Esophagus muscularis mucosa (tissue), 4 donors: ENCODE results near the gene TRIM46.

ENCODE experiments used
- EP300 ChIP-seq: sonication (generic); formaldehyde crosslinking; IDR thresholded peaks from one replicate; pipeline ENCODE4 v1.6.1; 2017; ENCODE audit warnings: antibody characterized with exemption
- POLR2AphosphoS5 ChIP-seq, 2 donors: sonication (generic); formaldehyde crosslinking; IDR thresholded peaks; one replicate each; pipeline ENCODE4 v1.6.1; 2017; ENCODE audit warnings: antibody characterized with exemption in 2 of 2
- TF ChIP-seq, protein P1 (sequence below), 3 experiments: fragments of 200-600 bp in 2 of 3; fragments of 450-650 bp in 1 of 3; sonication (generic) in 2 of 3; IDR thresholded peaks; one replicate each; pipeline ENCODE4 v1.5.1; 2017 to 2019; ENCODE audit warnings: antibody characterized with exemption in 3 of 3, mild to moderate bottlenecking in 2 of 3, moderate library complexity in 1 of 3

DNA sequence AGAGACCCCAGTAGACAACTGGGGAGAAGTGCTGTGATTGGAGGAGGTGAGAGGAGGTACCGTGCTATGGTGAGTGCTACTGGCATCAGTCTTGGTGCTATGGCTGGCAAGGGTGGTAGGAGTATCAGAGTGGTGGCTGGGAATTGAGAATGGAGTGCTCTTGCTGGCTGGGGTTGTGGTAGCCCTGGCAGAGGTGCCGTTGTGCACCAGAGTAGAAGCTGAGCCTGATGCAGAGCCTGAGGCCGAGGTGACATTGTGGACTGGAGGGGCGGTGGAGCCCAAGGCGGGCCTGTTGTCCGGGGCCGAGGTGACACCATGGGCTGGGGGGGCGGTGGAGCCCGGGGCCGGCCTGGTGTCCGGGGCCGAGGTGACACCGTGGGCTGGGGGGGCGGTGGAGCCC is 14.6 kb downstream of the TRIM46 start:
- TF ChIP-seq, protein P1, sequence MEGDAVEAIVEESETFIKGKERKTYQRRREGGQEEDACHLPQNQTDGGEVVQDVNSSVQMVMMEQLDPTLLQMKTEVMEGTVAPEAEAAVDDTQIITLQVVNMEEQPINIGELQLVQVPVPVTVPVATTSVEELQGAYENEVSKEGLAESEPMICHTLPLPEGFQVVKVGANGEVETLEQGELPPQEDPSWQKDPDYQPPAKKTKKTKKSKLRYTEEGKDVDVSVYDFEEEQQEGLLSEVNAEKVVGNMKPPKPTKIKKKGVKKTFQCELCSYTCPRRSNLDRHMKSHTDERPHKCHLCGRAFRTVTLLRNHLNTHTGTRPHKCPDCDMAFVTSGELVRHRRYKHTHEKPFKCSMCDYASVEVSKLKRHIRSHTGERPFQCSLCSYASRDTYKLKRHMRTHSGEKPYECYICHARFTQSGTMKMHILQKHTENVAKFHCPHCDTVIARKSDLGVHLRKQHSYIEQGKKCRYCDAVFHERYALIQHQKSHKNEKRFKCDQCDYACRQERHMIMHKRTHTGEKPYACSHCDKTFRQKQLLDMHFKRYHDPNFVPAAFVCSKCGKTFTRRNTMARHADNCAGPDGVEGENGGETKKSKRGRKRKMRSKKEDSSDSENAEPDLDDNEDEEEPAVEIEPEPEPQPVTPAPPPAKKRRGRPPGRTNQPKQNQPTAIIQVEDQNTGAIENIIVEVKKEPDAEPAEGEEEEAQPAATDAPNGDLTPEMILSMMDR (IDR thresholded peaks at IDR 0.05), result no peak
- TF ChIP-seq EP300, result no peak
- TF ChIP-seq POLR2AphosphoS5 (IDR thresholded peaks at IDR 0.05), result no peak
